H9 (cell line): Measurements from ENCODE around the gene FAM13C. TPM values are rescaled to one million over a fixed set of nuclear protein-coding genes. Genes with fewer than 3 reads are reported as not detected.
"Not testable (repeated sequence)": the region's sequence is repeated elsewhere in the genome, so short reads cannot be mapped to it uniquely, and the experiment has no call there.

Experiments
- DNase-seq: peaks from one replicate; pipeline ENCODE4 v3.0.0-alpha.2; 2017
- H2AFZ ChIP-seq: one replicate; pipeline ENCODE4 v1.6.1; 2013; ENCODE audit warnings: mild to moderate bottlenecking, low read length, control low read depth, moderate library complexity
- H2AK5ac ChIP-seq: 2 replicates; pipeline ENCODE4 v1.6.1; 2013; ENCODE audit warnings: low read length, control low read depth, mixed read lengths; ENCODE audit not compliant: insufficient read length
- H2BK120ac ChIP-seq: one replicate; pipeline ENCODE4 v1.6.1; 2013; ENCODE audit warnings: low read depth, mild to moderate bottlenecking, low read length, control low read depth, inconsistent platforms; ENCODE audit not compliant: poor library complexity, severe bottlenecking
- H2BK12ac ChIP-seq: 2 replicates; pipeline ENCODE4 v1.6.1; 2013; ENCODE audit warnings: low read length, control low read depth, mixed read lengths, low read depth; ENCODE audit not compliant: insufficient read length
- H2BK15ac ChIP-seq: 2 replicates; pipeline ENCODE4 v1.6.1; 2013; ENCODE audit warnings: low read depth, low read length, control low read depth
- H2BK20ac ChIP-seq: one replicate; pipeline ENCODE4 v1.6.1; 2013; ENCODE audit warnings: low read depth, mild to moderate bottlenecking, low read length, control low read depth, inconsistent platforms; ENCODE audit not compliant: poor library complexity, severe bottlenecking
- H2BK5ac ChIP-seq: 2 replicates; pipeline ENCODE4 v1.6.1; 2013; ENCODE audit warnings: low read length, control low read depth, mixed read lengths; ENCODE audit not compliant: insufficient read length
- H3K14ac ChIP-seq: 2 replicates; pipeline ENCODE4 v1.6.1; 2013; ENCODE audit warnings: low read length, control low read depth; ENCODE audit not compliant: insufficient read depth
- H3K18ac ChIP-seq: 2 replicates; pipeline ENCODE4 v1.6.1; 2013; ENCODE audit warnings: low read depth, mild to moderate bottlenecking, mixed read lengths, low read length, control low read depth; ENCODE audit not compliant: insufficient read length
- H3K23ac ChIP-seq: 2 replicates; pipeline ENCODE4 v1.6.1; 2013; ENCODE audit warnings: low read length, control low read depth, mixed read lengths, low read depth; ENCODE audit not compliant: insufficient read length
- H3K23me2 ChIP-seq: 2 replicates; pipeline ENCODE4 v1.6.1; 2013; ENCODE audit warnings: low read depth, mild to moderate bottlenecking, mixed read lengths, low read length, control low read depth; ENCODE audit not compliant: insufficient read length, poor library complexity, severe bottlenecking
- H3K27ac ChIP-seq: 2 replicates; pipeline ENCODE4 v1.5.1; 2013; ENCODE audit warnings: low read length, control low read depth, mixed read lengths, low read depth; ENCODE audit not compliant: insufficient read length
- H3K27me3 ChIP-seq: 2 replicates; pipeline ENCODE4 v1.6.1; 2013; ENCODE audit warnings: low read length, control low read depth, inconsistent platforms; ENCODE audit not compliant: insufficient read depth
- H3K4ac ChIP-seq: 2 replicates; pipeline ENCODE4 v1.6.1; 2013; ENCODE audit warnings: low read depth, mild to moderate bottlenecking, control low read depth, inconsistent platforms, low read length, moderate library complexity
- H3K4me1 ChIP-seq: 2 replicates; pipeline ENCODE4 v1.6.1; 2013; ENCODE audit warnings: low read length, control low read depth, inconsistent platforms; ENCODE audit not compliant: insufficient read depth
- H3K4me2 ChIP-seq: 2 replicates; pipeline ENCODE4 v1.6.1; 2013; ENCODE audit warnings: low read length, control low read depth, mixed read lengths; ENCODE audit not compliant: insufficient read length, insufficient read depth
- H3K56ac ChIP-seq: 2 replicates; pipeline ENCODE4 v1.6.1; 2013; ENCODE audit warnings: low read depth, mild to moderate bottlenecking, mixed read lengths, low read length, control low read depth; ENCODE audit not compliant: insufficient read length
- H3K79me1 ChIP-seq: 2 replicates; pipeline ENCODE4 v1.6.1; 2013; ENCODE audit warnings: low read depth, mild to moderate bottlenecking, moderate library complexity, low read length, control low read depth, inconsistent platforms; ENCODE audit not compliant: insufficient read depth, poor library complexity, severe bottlenecking
- H3K79me2 ChIP-seq: 2 replicates; pipeline ENCODE4 v1.6.1; 2013; ENCODE audit warnings: low read length, control low read depth, inconsistent platforms; ENCODE audit not compliant: insufficient read depth
- H3K9ac ChIP-seq: 2 replicates; pipeline ENCODE4 v1.6.1; 2013; ENCODE audit warnings: low read length, control low read depth, mixed read lengths; ENCODE audit not compliant: insufficient read length; ENCODE audit errors: extremely low read depth
- H3K9me3 ChIP-seq: one replicate; pipeline ENCODE4 v1.6.1; 2013; ENCODE audit warnings: low read depth, low read length, inconsistent platforms; ENCODE audit not compliant: control insufficient read depth
- H3T11ph ChIP-seq: one replicate; pipeline ENCODE4 v1.6.1; 2013; ENCODE audit warnings: mild to moderate bottlenecking, low read length, control low read depth, inconsistent platforms
- H4K20me1 ChIP-seq: one replicate; pipeline ENCODE4 v1.6.1; 2013; ENCODE audit not compliant: control insufficient read depth, insufficient read length, insufficient read depth
- H4K5ac ChIP-seq: 2 replicates; pipeline ENCODE4 v1.6.1; 2013; ENCODE audit warnings: low read depth, mild to moderate bottlenecking, mixed read lengths, low read length, control low read depth; ENCODE audit not compliant: insufficient read length
- H4K8ac ChIP-seq: replicated peaks from 2 replicates; pipeline ENCODE4 v1.6.1; 2013; ENCODE audit warnings: low read length, control low read depth, mixed read lengths, low read depth; ENCODE audit not compliant: insufficient read length
- H4K91ac ChIP-seq: 2 replicates; pipeline ENCODE4 v1.6.1; 2013; ENCODE audit warnings: low read depth, mild to moderate bottlenecking, moderate library complexity, mixed read lengths, low read length, control low read depth; ENCODE audit not compliant: insufficient read length
- H3K27ac Mint-ChIP-seq, 3 experiments: 2 replicates in 2 of 3; 3 replicates in 1 of 3; pipeline ENCODE4 v1.8.0; 2020 to 2021; ENCODE audit warnings: mixed read lengths in 3 of 3, mild to moderate bottlenecking in 1 of 3, moderate library complexity in 1 of 3
- H3K27me3 Mint-ChIP-seq: 2 replicates; pipeline ENCODE4 v1.8.0; 2021; ENCODE audit warnings: low read depth, mild to moderate bottlenecking, moderate library complexity, mixed read lengths
- H3K36me3 Mint-ChIP-seq, 3 experiments: 2 replicates in 2 of 3; 3 replicates in 1 of 3; pipeline ENCODE4 v1.8.0; 2020 to 2021; ENCODE audit warnings: low read depth in 3 of 3, mixed read lengths in 3 of 3; ENCODE audit not compliant: insufficient read depth in 1 of 3
- H3K4me1 Mint-ChIP-seq, 2 experiments: 2 replicates each; pipeline ENCODE4 v1.8.0; 2020; ENCODE audit warnings: mixed read lengths in 2 of 2
- H3K4me3 Mint-ChIP-seq, 2 experiments: 2 replicates in 1 of 2; 3 replicates in 1 of 2; pipeline ENCODE4 v1.8.0; 2020 to 2021; ENCODE audit warnings: mild to moderate bottlenecking in 2 of 2, mixed read lengths in 2 of 2, moderate library complexity in 1 of 2
- H3K9me3 Mint-ChIP-seq, 2 experiments: 2 replicates in 1 of 2; 3 replicates in 1 of 2; pipeline ENCODE4 v1.8.0; 2020; ENCODE audit warnings: mild to moderate bottlenecking in 2 of 2, mixed read lengths in 2 of 2, moderate library complexity in 1 of 2
- WGBS: extraction: QIAGEN DNeasy Blood & Tissue Kit; methylation state at CpG from one replicate; pipeline ENCODE4 v1.1.7; 2013; ENCODE audit warnings: missing lambda C conversion rate, low lambda C conversion rate, mixed read lengths; ENCODE audit not compliant: insufficient read length; ENCODE audit errors: extremely low coverage; 5-methylcytosine and 5-hydroxymethylcytosine counted together
- total RNA-seq: library from RNA; stranded (reverse); gene quantifications from 2 replicates; pipeline ENCODE4 v1.2.1, GENCODE V29; 2021
- TF ChIP-seq, protein P1 (sequence below): fragments of 200-600 bp; sonication (generic); conservative IDR thresholded peaks from 3 replicates; pipeline ENCODE4 v1.8.0; 2021; ENCODE audit warnings: antibody characterized with exemption, mild to moderate bottlenecking

FAM13C gene
- total RNA-seq, 1 experiment from 2014 or later: 0.31 TPM

GRCh38 chr10:59400214-59400613 lies 37.9 kb upstream of the FAM13C start:
- no peaks in the 10 kb centered on the region for H3K79me1 ChIP-seq
- H2AFZ ChIP-seq: no peak overlapping the region
- no peaks in the 10 kb centered on the region; the same call in 1 of the 2 replicates for H3K4me1 ChIP-seq
- H3K23ac ChIP-seq: no peak overlapping the region
- TF ChIP-seq, protein P1, sequence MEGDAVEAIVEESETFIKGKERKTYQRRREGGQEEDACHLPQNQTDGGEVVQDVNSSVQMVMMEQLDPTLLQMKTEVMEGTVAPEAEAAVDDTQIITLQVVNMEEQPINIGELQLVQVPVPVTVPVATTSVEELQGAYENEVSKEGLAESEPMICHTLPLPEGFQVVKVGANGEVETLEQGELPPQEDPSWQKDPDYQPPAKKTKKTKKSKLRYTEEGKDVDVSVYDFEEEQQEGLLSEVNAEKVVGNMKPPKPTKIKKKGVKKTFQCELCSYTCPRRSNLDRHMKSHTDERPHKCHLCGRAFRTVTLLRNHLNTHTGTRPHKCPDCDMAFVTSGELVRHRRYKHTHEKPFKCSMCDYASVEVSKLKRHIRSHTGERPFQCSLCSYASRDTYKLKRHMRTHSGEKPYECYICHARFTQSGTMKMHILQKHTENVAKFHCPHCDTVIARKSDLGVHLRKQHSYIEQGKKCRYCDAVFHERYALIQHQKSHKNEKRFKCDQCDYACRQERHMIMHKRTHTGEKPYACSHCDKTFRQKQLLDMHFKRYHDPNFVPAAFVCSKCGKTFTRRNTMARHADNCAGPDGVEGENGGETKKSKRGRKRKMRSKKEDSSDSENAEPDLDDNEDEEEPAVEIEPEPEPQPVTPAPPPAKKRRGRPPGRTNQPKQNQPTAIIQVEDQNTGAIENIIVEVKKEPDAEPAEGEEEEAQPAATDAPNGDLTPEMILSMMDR: no peak
- H3K4me2 ChIP-seq: no peak overlapping the region
- no peak overlapping the region for H4K8ac ChIP-seq
- no peaks in the 10 kb centered on the region for H4K20me1 ChIP-seq
- H2BK12ac ChIP-seq: no peak overlapping the region
- H2BK20ac ChIP-seq: no peak overlapping the region
- no peak overlapping the region for H3K9ac ChIP-seq
- Mint-ChIP-seq H3K27me3 (no peaks in the 10 kb centered on the region), H3K9me3 (peaks cover 22 to 27% of the 10 kb centered on the region in 2 experiments; a peak in 4 of 5 replicates), H3K27ac (no peak overlapping the region), H3K4me1 (peaks cover 6 to 7% of the 10 kb centered on the region in 2 experiments), H3K36me3 (peaks cover 0 to 18% (median 3%) of the 10 kb centered on the region in 3 experiments; a peak in 5 of 7 replicates), H3K4me3 (no peak overlapping the region)
- no peak overlapping the region for H2BK5ac ChIP-seq
- no peak overlapping the region for H2AK5ac ChIP-seq
- H2BK120ac ChIP-seq: no peak overlapping the region
- H3K9me3 ChIP-seq: no peaks in the 10 kb centered on the region
- no peaks in the 10 kb centered on the region for H3K23me2 ChIP-seq
- WGBS: no CpG with 5 or more reads among the region's 1 CpG
- no peak overlapping the region for H3T11ph ChIP-seq
- no peak overlapping the region for H3K56ac ChIP-seq
- no peak overlapping the region for H3K27ac ChIP-seq
- no peak overlapping the region for H4K5ac ChIP-seq
- no peak overlapping the region for H2BK15ac ChIP-seq
- H3K18ac ChIP-seq: no peak overlapping the region
- DNase-seq: no peak
- no peak overlapping the region for H4K91ac ChIP-seq
- H3K4ac ChIP-seq: no peak overlapping the region
- H3K14ac ChIP-seq: no peak overlapping the region
- H3K27me3 ChIP-seq: no peaks in the 10 kb centered on the region
- no peaks in the 10 kb centered on the region for H3K79me2 ChIP-seq

DNA sequence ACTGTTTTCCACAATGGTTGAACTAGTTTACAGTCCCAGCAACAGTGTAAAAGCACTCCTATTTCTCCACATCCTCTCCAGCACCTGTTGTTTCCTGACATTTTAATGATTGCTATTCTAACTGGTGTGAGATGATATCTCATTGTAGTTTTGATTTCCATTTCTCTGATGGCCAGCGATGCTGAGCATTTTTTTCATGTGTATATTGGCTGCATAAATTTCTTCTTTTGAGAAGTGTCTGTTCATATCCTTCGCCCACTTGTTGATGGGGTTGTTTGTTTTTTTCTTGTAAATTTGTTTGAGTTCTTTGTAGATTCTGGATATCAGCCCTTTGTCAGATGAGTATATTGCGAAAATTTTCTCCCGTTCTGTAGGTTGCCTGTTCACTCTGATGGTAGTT lies 37.0 kb upstream of the FAM13C start:
- H3K27me3 ChIP-seq, H2AFZ ChIP-seq, H3K23ac ChIP-seq, H3K27me3 Mint-ChIP-seq, H3K56ac ChIP-seq, H3K4ac ChIP-seq, H4K20me1 ChIP-seq, DNase-seq, H3K9me3 ChIP-seq, H3K4me3 Mint-ChIP-seq, H2BK20ac ChIP-seq, H3K14ac ChIP-seq, H4K8ac ChIP-seq, H3K79me2 ChIP-seq, H4K5ac ChIP-seq, H3K18ac ChIP-seq, H2BK5ac ChIP-seq, H3K4me2 ChIP-seq, H3K27ac ChIP-seq, H2BK15ac ChIP-seq, H3K79me1 ChIP-seq, H3K23me2 ChIP-seq, H3K27ac Mint-ChIP-seq, H2AK5ac ChIP-seq, H2BK12ac ChIP-seq, H4K91ac ChIP-seq, H2BK120ac ChIP-seq, H3T11ph ChIP-seq, H3K4me1 ChIP-seq, H3K9ac ChIP-seq, H3K4me1 Mint-ChIP-seq: not testable (repeated sequence)
- Mint-ChIP-seq H3K9me3 (peaks cover 14 to 20% of the 10 kb centered on the region in 2 experiments; a peak in 4 of 5 replicates), H3K36me3 (peaks cover 0 to 12% (median 3%) of the 10 kb centered on the region in 3 experiments; a peak in 4 of 7 replicates)
- WGBS: no CpG with 5 or more reads among the region's 4 CpGs
